ENCODE results near the gene IQGAP3. TPM values are rescaled to one million over a fixed set of nuclear protein-coding genes. Genes with fewer than 3 reads are reported as not detected.

Gene IQGAP3
- total and polyA plus RNA-seq, 4 donors, result under 0.01 to 8.5 (median 0.43) TPM

GRCh38 chr1:156505679-156506298 is 66.6 kb downstream of the IQGAP3 start:
- Histone ChIP-seq H3K4me1 (ENCODE audit: control insufficient read depth in 4 of 4, insufficient read depth in 4 of 4, low read length in 3 of 4) (peaks cover 4 to 23% (median 15%) of the 10 kb centered on the region in 4 donors), H3K36me3 (ENCODE audit: control insufficient read depth in 4 of 4, insufficient read depth in 3 of 4, low read depth in 1 of 4, low read length in 3 of 4) (no peaks in the 10 kb centered on the region), H3K27me3 (ENCODE audit: control insufficient read depth in 4 of 4, insufficient read depth in 4 of 4, low read length in 3 of 4) (no peaks in the 10 kb centered on the region), H3K4me3 (ENCODE audit: low read depth in 1 of 3, low read length in 3 of 3) (no peak overlapping the region), H3K9me3 (ENCODE audit: control insufficient read depth in 4 of 4, low read length in 3 of 4) (no peaks in the 10 kb centered on the region), H3K9ac (ENCODE audit: low read depth in 1 of 2, low read length in 2 of 2) (peak overlapping the region in 1 of 2 donors; percentile 57), H3K27ac (ENCODE audit: low read depth in 1 of 2, low read length in 2 of 2) (peak overlapping the region; percentile 100)
- TF ChIP-seq FOXA2 (IDR thresholded peaks at IDR 0.05) (no peak), RXRA (IDR thresholded peaks at IDR 0.05) (no peak), RAD21 (IDR thresholded peaks at IDR 0.05) (no peak), HNF4A (conservative IDR thresholded peaks at IDR 0.05) (no peak), ATF3 (IDR thresholded peaks at IDR 0.05) (no peak), MAX (IDR thresholded peaks at IDR 0.05) (no peak), NR2F2 (IDR thresholded peaks at IDR 0.05) (no peak), YY1 (IDR thresholded peaks at IDR 0.05) (no peak), TAF1 (conservative IDR thresholded peaks at IDR 0.05) (no peak)
- 83% methylated on average over 21 of the region's 21 CpGs for WGBS
- DNase-seq (ENCODE audit: low spot score), result no peak

- H3K9ac ChIP-seq (ENCODE audit: low read depth in 1 of 2, low read length in 2 of 2), result peak overlapping the region; percentile 57 to 86
- H3K9me3 ChIP-seq (ENCODE audit: control insufficient read depth in 4 of 4, low read length in 3 of 4), result no peaks in the 10 kb centered on the region
- no peaks in the 10 kb centered on the region for H3K27me3 ChIP-seq (ENCODE audit: control insufficient read depth in 4 of 4, insufficient read depth in 4 of 4, low read length in 3 of 4)
- peak overlapping the region; percentile 23 to 30 (median 26) for H3K4me3 ChIP-seq (ENCODE audit: low read depth in 1 of 3, low read length in 3 of 3)
- DNase-seq (ENCODE audit: low spot score), result peak; percentile 96
- peaks cover 4 to 23% (median 15%) of the 10 kb centered on the region in 4 donors for H3K4me1 ChIP-seq (ENCODE audit: control insufficient read depth in 4 of 4, insufficient read depth in 4 of 4, low read length in 3 of 4)
- TF ChIP-seq FOXA2 (IDR thresholded peaks at IDR 0.05), result no peak
- TF ChIP-seq REST (IDR thresholded peaks at IDR 0.05), result peak; percentile 27
- TF ChIP-seq SP1 (IDR thresholded peaks at IDR 0.05), result peak; percentile 87
- TF ChIP-seq GABPA (IDR thresholded peaks at IDR 0.05 in 1 of 2, conservative IDR thresholded peaks at IDR 0.05 in 1 of 2), result peak in 1 of 2 donors; percentile 71
- TF ChIP-seq FOXA1 (IDR thresholded peaks at IDR 0.05), result no peak
- TF ChIP-seq HNF4A (conservative IDR thresholded peaks at IDR 0.05), result peak; percentile 18 to 44
- peak in 1 of 2 donors; percentile 65 for TF ChIP-seq JUND (IDR thresholded peaks at IDR 0.05)
- peak; percentile 43 to 54 for TF ChIP-seq RAD21 (IDR thresholded peaks at IDR 0.05)
- TF ChIP-seq TAF1 (conservative IDR thresholded peaks at IDR 0.05), result no peak
- peak; percentile 41 to 63 for TF ChIP-seq RXRA (IDR thresholded peaks at IDR 0.05)
- no peak for TF ChIP-seq ZBTB33 (IDR thresholded peaks at IDR 0.05)
- no peak for TF ChIP-seq HNF4G (IDR thresholded peaks at IDR 0.05)
- peak; percentile 91 to 94 for TF ChIP-seq EGR1 (IDR thresholded peaks at IDR 0.05; ENCODE audit: low read depth in 2 of 2)
- TF ChIP-seq ATF3 (IDR thresholded peaks at IDR 0.05), result peak; percentile 56
- TF ChIP-seq NR2F2 (IDR thresholded peaks at IDR 0.05), result peak; percentile 67
- TF ChIP-seq YY1 (IDR thresholded peaks at IDR 0.05), result peak; percentile 71
- peak; percentile 100 for TF ChIP-seq MAX (IDR thresholded peaks at IDR 0.05)
- no peak for TF ChIP-seq CTCF (IDR thresholded peaks at IDR 0.05; ENCODE audit: low read depth, low read length, missing input control)
- WGBS, result 4% methylated on average over 45 of the region's 45 CpGs
- peak overlapping the region; percentile 100 for H3K27ac ChIP-seq (ENCODE audit: low read depth in 1 of 2, low read length in 2 of 2)
- no peaks in the 10 kb centered on the region for H3K36me3 ChIP-seq (ENCODE audit: control insufficient read depth in 4 of 4, insufficient read depth in 3 of 4, low read depth in 1 of 4, low read length in 3 of 4)
These were observed 67.3 kb downstream of the IQGAP3 start for GRCh38 chr1:156504821-156505678.

Measured in liver (tissue), 9 donors.